Superior temporal gyrus (tissue), 1 donor: Measurements from ENCODE around the gene GAPVD1.
"Not testable (repeated sequence)": the region's sequence is repeated elsewhere in the genome, so short reads cannot be mapped to it uniquely, and the experiment has no call there.

Experiments used
- DNase-seq: peaks from one replicate; pipeline ENCODE4 v3.0.0-alpha.2; 2016; ENCODE audit errors: extremely low spot score

Gene GAPVD1

DNA sequence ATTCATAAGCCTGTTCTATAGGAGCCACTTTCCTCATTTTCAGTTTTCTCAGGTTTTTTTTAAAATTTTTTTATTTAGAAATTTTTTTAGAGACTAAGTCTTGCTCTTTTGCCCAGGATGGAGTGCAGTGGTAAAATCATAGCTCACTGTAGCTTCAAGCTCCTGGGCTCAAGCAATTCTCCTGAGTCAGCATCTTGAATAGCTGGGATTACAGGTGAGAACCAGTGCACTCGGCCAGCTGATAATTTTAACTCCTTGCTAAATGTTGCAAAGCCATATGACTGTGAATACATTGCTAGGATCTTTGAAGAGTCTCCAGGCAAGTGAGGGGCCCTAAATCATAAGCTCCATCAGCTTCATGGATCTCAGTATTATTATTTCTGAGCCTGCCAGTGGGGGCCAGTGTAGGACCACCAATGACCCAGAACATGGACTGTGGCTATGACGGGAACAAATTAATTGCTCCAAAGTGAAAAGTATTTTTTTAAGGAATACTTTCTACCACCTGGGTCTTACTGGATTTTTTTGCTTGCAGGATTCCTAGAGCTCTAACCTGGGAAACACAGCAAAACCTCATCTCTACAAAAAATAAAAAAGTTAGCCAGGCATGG is 5.7 kb upstream of the GAPVD1 start:
- DNase-seq = no peak

DNA sequence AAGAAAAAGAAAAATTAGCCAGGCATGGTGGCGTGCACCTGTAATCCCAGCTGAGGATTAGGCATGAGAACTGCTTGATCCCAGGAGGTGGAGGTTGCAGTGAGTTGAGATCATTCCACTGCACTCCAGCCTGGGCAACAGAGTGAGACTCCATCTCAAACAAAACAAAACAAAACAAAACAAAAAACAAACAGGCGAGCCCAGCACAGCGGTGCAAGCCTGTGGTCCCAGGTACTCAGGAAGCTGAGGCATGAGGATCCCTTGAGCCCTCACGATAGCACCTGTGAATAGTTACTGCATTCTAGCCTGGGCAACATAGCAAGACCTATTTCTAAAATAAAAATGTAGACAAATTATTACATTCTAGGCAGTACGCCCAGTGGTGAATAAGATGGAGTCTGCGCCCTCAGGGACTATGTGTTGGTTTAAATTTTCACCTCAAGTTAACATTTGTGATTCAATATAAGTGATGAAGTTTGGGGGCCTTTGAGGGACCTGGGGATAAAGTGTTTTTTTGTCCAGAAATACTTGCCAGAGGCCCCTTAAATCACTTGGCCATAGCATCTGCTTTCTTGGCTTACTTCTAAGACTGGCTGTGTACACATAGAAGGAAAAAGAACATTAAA is 3.4 kb upstream of the GAPVD1 start:
- DNase-seq = no peak

DNA sequence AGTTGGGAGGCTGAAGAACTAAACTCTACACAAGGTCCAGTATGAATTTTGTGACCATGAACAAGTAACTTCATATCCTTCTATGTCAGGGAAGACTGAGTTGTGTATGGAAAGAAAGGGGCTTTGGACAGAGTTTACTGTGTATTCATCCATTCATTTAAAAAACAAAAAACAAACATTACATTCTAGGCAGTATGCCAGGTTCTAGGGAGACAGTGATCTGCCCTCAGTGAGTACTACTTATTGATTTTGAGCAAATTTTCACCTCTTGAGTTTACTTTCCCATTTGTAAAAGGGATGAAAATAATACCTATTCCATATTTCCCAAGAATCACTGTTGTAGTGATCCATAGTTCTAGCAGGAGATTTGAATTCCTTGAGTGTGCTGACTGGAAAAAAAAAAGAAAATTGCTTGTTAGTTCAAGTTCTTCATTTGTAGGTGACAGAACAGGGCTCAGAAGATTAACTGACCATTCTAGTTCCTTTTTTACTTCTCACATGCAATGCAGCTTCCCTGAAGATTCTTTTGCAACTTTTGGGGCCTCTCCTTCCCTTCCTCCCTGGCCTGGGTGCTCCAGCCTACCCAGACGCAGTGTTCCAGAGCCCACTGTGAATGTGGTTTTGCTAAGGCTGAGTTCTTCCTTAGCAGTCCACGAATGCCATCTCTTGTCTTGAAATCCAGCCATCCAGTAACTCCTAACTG is 2.6 kb upstream of the GAPVD1 start:
- DNase-seq = no peak

DNA sequence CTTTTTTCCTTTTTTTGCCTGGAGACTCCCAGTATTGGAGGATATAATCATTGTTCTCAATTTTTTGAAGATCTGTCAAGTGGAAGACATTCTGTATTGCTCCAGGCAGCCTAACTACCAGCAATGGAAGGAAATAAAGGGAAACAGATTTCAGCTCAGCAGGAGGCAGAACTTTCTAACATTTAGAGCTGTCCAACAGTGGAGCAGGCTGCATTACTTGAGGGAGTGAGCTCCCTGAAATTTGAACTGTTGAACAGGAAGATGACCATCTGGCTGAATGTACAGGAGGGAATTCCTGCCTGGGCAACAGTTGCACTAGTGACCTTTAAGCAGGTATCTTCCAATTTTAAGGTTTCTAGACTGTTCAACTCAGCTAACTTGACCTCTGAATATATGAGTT is 1.1 kb upstream of the GAPVD1 start:
- DNase-seq = no peak

DNA sequence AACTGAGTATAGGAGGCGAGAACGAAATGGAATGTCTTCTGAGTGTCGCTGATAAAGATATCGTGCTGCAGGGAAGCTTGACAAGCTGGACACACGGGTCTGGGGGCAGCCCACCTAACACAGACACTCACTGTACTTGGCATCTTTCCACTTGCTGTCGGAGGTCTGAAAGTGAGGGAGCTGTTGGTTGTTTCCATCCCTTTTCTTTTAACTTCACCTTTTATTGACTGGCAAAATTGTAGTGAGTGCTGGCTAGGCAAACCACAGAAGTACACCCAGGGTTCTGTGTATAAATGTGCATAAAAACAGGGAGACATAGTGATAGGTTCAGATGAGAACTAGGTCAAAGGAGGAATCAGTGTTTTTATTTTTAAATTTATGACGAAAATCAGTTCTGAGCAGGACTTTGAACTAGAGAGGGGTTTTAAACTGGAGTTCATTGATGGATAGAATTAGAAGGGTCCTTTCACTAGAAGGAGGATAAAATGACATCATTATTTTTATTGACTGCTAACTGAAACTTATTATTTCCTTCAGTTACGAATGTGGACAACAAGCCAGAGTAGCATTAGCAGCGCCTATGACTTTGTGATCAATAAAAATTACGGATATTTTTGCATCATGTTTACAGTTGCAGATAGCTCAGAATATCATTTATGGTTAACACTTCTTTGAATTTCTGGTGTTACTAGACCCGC is 817 bp downstream of the GAPVD1 start:
- no peak for DNase-seq

DNA sequence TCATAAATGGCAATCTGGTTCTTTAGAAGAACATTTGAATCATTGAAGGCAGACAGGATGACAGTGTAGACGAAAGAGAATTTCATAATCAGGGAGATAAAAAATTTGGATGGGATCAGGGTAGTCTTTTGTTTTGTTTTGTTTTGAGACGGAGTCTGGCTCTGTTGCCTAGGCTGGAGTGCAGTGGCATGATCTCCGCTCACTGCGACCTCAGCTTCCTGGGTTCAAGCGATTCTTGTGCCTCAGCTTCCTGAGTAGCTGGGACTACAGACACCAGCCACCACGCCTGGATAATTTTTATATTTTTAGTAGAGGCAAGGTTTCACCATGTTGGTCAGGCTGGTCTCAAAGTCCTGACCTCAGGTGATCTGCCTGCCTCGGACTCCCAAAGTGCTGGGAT is 2.4 kb downstream of the GAPVD1 start:
- DNase-seq = not testable (repeated sequence)

DNA sequence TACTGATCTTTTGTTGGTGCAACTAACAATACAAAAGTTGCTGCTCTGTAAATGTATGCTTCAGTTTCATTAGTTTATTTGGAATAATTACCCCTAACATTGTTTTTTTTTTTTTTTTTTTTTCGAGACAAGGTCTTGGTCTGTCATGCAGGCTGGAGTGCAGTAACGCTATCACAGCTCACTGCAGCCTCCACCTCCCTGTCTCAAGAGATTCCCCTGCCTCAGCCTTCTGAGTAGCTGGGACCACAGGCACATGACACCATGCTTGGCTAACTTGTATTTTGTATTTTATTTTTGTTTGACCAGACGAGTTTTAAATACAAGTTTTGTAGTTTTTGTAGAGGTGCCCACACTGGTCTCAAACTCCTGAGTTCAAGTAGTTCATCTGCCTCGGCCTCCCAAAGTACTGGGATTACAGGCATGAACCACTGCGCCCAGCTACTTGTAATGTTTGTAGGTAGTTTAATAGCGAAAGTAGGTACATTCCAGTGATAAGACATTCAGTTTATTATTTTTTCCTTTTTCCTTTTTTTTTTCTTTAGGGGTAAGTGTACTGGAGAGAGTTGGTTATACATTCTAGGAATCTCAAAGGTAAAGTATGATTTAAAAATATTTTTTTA is 6.9 kb downstream of the GAPVD1 start:
- no peak for DNase-seq

DNA sequence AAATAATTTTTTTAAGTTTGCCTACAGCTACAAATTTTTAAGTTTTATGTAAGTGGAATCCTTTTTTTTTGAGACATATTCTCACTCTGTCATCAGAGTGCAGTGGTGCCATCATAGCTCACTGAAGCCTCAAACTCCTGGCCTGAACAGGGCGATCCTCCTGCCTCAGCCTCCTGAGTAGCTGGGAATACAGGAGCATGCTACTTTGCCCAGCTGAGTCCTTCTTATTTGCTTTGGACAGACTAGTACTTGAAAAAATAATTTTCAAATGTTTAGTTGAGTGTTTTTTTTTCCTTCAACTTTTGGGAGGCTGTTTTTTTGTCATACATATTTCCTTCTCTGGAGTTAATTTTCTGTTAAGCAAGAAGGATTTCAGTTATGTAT is 7.4 kb downstream of the GAPVD1 start:
- DNase-seq = no peak

DNA sequence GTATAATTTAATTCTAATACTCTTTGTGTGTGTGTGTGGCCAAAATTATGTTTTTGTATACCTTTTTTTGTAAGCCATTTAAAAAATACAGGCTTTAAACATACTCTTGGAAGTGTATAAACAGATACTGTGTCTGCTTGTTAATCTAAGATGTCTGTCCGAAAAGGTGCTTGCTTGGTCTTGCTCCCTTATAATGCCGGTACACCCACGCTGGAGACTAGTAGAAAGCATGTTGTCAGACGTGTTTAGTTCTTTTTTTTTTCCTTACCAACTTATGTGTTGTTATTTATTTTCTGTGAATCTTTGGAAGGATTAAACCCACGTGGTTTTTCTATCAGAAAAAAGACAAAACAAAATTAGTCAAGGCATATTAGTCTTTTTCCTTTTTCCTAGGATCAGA is 9.5 kb downstream of the GAPVD1 start:
- no peak for DNase-seq

DNA sequence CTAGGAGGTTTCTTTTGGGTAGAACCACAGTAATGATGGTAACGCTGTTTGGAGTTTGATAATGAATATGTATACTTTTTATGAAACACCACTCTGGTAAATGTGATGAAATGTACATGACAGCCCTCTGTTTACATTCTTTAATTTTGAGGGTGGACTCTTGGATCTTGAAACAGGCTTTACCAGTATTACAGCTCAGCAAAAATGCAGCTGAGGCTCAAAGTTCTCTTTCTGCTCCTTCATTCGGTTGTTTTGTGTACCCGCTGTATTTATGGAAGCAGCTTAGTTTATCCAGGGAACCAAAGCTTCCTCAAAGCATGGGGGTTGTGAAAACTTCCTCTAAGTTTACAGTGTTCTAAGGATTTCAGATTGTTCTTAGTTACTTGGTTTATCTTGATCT is 11.1 kb downstream of the GAPVD1 start:
- no peak for DNase-seq

DNA sequence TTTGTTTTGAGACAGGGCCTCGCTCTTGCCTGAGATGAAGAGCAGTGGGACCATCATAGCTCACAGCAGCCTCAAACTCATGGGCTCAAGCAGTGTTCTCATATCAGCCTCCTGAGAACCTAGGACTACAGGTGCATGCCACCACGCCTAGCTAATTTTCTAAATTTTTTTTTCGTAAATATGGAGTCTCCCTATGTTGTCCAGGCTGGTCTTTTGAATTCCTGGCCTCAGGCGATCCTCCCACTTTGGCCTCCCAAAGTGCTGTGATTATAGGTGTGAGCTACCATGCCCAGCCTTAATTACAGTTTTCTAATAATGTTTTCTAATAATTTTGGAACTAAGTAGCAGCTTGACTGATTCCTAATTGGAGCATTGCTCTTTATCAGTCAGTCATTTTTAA is 15.1 kb downstream of the GAPVD1 start:
- no peak for DNase-seq

DNA sequence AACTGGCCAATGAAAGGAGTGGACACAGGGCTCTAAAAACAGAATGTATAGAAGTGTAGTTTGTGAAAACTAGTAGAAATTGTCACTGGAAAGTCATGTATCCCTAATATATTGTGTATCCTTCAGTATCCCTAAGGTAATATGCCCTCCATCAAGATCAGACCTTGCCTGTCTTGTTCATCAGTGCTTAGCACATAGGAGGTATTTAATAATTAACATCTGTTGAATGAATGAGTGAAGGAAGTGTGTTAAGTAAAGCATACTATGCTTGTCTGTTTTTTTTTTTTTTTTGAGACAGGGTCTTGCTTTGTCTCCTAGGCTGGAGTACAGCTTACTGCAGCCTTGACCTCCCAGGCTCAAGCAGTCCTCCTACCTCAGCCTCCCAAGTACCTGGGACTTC is 15.8 kb downstream of the GAPVD1 start:
- no peak for DNase-seq

DNA sequence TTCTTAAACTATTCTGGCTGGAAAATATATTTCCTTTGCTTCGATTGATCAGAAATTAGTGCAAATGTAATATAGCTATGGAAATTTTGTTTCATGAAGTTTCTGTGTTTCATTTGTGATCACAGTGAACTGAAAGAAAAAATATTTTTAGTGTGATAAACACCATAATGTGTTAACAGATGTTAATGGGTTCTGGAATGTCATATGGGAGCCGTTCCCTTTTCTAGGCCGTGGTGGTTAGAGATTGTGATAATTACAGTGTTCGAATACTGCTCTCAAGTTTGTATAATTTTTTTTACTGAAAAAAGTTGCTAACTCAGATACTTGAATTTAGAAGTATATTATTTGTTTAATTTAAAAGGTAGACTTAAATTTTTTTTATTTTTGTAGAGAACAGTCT is 19.3 kb downstream of the GAPVD1 start:
- DNase-seq = no peak

DNA sequence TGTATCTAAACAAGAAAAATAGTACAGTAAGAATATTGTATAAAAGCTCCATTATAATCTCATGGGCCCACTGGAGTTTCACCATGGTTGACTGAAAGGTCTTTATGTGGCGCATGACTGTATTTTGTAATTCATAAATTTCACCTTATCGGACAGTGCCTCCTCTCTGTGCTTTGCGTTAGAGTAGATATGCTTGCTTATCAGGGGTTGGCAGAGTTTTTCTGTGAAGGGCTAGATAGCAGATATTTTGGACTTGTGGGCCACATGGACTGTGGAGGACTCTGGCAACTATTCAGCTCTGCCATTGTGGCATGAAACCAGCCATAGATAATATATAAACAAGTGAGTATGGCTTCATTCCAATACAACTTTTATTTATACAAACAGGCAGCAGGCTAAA is 23.2 kb downstream of the GAPVD1 start:
- no peak for DNase-seq

DNA sequence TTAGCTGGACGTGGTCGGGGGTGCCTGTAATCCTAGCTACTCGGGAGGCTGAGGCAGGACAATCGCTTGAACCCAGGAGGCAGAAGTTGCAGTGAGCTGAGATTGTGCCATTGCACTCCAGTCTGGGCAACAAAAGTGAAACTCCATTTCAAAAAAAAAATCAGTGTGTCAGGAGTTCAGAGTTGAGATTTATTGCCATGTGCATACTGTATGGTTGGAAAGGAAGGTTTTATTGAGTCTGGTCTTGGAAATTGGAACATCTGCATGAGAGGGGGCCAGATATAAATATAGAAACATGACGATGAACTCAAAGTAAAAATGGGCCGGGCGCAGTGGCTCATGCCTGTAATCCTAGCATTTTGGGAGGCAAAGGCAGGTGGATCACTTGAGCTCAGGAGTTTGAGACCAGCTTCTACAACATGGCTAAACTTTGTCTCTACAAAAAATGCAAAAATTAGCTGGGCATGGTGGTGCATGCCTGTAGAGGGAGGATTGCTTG is 25.4 kb downstream of the GAPVD1 start:
- DNase-seq = not testable (repeated sequence)

DNA sequence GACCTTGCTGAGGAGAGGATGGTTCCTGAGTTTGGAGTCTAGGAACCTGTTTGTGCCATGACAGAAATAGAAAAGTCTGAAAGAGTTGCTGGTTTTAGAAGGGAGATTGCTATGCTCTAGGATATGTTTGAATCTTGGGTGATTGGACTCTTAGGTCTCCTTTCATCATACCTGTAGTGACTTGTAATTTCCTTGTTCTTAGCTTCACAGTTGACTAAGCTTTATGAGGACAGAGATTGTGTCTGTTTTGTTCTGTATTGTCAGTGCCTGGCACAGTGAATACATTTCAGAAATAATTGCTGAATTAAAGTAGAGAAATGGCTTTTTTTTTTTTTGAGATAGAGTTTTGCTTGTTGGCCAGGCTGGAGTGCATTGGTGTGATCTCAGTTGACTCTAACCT is 31.5 kb downstream of the GAPVD1 start:
- no peak for DNase-seq

DNA sequence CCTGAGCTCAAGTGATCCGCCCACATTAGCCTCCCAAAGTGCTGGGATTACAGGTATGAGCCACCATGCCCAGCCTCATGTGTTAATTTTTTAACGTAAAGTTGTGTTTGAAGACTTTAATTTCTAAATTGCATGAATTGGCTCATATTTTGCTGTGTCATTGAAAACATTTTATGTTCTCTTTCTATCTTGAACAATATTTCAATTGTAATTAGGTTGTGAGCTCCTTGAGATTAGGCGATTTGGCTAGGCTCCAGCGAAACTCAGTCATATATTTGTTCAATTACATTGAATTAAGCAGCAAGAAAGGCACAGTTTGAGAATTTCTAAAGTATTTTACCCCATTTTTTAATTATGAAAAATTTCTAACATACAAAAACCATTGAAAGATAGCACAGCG is 34.0 kb downstream of the GAPVD1 start:
- no peak for DNase-seq

DNA sequence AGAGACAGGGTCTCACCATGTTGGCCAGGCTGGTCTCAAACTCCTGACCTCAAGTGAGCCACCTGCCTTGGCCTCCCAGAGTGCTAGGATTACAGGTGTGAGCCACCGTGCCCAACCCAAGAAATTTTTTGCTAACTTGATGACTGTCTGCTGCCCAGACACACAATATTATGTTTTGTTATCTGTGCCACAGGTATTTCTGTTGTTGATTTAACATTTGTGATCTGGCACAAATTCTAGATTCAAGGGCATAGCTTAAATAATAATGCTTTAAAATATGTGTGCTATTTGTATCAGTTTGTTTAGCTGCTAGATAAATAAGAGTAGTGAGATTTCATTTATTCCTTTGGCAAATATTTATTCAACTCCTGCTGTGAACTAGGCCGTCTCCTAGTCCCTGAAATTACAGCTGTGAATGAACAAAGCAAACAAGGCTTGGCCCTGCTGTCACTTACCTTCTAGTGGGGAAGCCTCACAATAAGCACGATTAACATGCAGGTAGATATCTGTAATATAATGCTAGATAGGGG is 35.3 kb downstream of the GAPVD1 start:
- DNase-seq = no peak

DNA sequence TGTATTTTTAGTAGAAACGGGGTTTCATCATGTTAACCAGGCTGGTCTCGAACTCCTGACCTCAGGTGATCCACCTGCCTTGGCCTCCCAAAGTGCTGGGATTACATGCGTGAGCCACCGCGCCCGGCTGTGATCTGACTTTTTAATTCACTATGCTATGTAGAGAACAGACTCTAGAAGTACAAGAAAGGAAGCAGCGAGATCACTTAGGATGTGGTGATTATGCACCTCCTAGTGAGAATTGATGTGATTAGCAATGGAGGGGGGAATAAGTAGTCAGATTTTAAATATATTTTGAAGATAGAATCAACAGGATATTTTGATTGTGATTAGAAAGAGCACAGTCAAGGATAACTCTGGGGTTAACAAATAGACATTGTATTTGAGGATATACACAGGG is 36.3 kb downstream of the GAPVD1 start:
- no peak for DNase-seq

DNA sequence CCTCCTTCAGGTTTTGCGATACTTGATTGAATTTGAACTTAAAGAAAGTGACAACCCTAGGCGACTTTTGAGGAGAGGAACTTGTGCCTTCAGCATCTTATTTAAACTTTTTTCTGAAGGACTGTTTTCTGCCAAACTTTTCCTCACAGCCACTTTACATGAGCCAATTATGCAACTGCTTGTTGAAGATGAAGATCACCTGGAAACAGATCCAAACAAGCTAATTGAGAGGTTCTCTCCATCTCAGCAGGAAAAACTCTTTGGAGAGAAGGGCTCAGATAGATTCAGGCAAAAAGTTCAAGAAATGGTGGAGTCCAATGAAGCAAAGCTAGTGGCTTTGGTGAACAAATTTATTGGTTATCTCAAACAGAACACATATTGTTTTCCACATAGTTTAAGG is 40.6 kb downstream of the GAPVD1 start:
- DNase-seq = no peak

DNA sequence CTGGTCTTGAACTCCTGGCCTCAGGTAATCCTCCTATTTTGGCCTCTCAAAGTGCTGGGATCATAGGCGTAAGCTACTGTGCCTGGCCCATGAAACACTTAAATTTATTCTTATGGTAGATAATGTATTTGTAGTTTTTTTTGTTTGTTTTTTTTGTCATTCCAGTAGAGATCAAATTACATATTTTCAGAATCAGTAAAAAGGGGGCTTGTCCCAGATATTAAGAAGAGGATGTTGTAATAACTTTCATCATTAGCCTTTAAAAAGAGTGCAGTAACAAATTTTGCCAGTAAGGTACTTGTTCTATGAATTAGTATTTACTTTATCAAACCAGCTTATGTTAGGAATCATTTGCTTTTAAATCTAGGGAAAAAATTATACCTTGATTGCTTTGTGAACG is 42.6 kb downstream of the GAPVD1 start:
- no peak for DNase-seq

DNA sequence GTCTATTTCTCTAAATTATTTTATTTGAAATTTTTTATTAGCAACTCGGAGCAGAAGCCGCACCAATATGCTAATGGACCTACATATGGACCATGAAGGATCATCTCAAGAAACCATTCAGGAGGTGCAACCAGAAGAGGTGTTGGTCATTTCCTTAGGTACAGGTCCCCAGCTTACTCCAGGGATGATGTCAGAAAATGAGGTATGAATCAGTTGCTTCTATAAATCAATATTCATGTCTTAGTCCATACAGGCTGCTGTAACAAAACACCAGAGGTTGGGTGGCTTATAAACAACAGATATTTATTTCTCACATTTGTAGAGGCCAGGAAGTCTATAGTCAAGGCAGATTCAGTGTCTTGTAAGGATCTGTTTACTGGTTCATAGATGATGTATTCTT is 50.8 kb downstream of the GAPVD1 start:
- no peak for DNase-seq
